Subcutaneous adipose tissue (tissue), 4 donors: ENCODE data around the gene GOLIM4. TPM values are rescaled to one million over a fixed set of nuclear protein-coding genes. Genes with fewer than 3 reads are reported as not detected.

Source experiments
- CTCF ChIP-seq: fragments of 450-650 bp; IDR thresholded peaks from one replicate; pipeline ENCODE4 v1.5.1; 2016; ENCODE audit warnings: low read depth, mild to moderate bottlenecking, control low read depth, antibody characterized with exemption, moderate library complexity
- total RNA-seq, 4 donors: library from RNA; depleted of rRNA; stranded (reverse); fragments of >200 nt; gene quantifications; one replicate each; pipeline ENCODE4 v1.1.0, GENCODE V29; 2016

GOLIM4 gene
- total RNA-seq, 4 donors from 2014 or later, result 23.0 to 33.9 (median 26.1) TPM

- no peak for TF ChIP-seq CTCF
These were observed 47.1 kb downstream of the GOLIM4 start for GRCh38 chr3:168048414-168049330.

- TF ChIP-seq CTCF, result no peak
These were observed 47.8 kb downstream of the GOLIM4 start for GRCh38 chr3:168047936-168048335.

- no peak for TF ChIP-seq CTCF
These were observed 48.4 kb downstream of the GOLIM4 start for GRCh38 chr3:168047190-168047795.

GRCh38 chr3:168044049-168044448, 51.7 kb downstream of the GOLIM4 start:
- no peak for TF ChIP-seq CTCF

GRCh38 chr3:168040607-168041208, 55.0 kb downstream of the GOLIM4 start:
- TF ChIP-seq CTCF, result no peak

- no peak for TF ChIP-seq CTCF
These were observed 58.7 kb downstream of the GOLIM4 start for GRCh38 chr3:168037020-168037419.

- no peak for TF ChIP-seq CTCF
These were observed 59.1 kb downstream of the GOLIM4 start for GRCh38 chr3:168036619-168037018.
